Loucy (cell line): ENCODE results near the gene TBC1D22A.
A peak's percentile ranks its signal among the peaks of the same experiment; 100 is the strongest.

Experiments
- H2AFZ ChIP-seq: fragments of 200-600 bp; sonication (generic); 2 replicates; pipeline ENCODE4 v1.6.0; 2016; ENCODE audit warnings: antibody characterized with exemption, mild to moderate bottlenecking, low read length, moderate library complexity
- H3F3A ChIP-seq: fragments of 200-600 bp; 2 replicates; pipeline ENCODE4 v1.6.0; 2016; ENCODE audit warnings: antibody characterized with exemption, low read depth, mild to moderate bottlenecking
- H3K27me3 ChIP-seq: fragments of 200-600 bp; sonication (generic); 2 replicates; pipeline ENCODE4 v1.6.1; 2014; ENCODE audit warnings: low read length, mild to moderate bottlenecking; ENCODE audit not compliant: insufficient read depth, poor library complexity, severe bottlenecking
- H3K36me3 ChIP-seq: fragments of 200-600 bp; sonication (generic); 2 replicates; pipeline ENCODE4 v1.6.1; 2016; ENCODE audit warnings: low read length; ENCODE audit not compliant: insufficient read depth
- H3K4me1 ChIP-seq: fragments of 200-600 bp; sonication (generic); 2 replicates; pipeline ENCODE4 v1.5.1; 2014; ENCODE audit warnings: low read length, mild to moderate bottlenecking; ENCODE audit not compliant: insufficient read depth, poor library complexity, severe bottlenecking
- H3K4me2 ChIP-seq: fragments of 200-600 bp; sonication (generic); 2 replicates; pipeline ENCODE4 v1.6.0; 2014; ENCODE audit warnings: antibody characterized with exemption, low read length, low read depth, mild to moderate bottlenecking; ENCODE audit not compliant: poor library complexity, severe bottlenecking
- H3K4me3 ChIP-seq: fragments of 200-600 bp; sonication (generic); 2 replicates; pipeline ENCODE4 v1.5.1; 2014; ENCODE audit warnings: low read length, mild to moderate bottlenecking, mixed read lengths; ENCODE audit not compliant: poor library complexity, severe bottlenecking
- H3K79me2 ChIP-seq: fragments of 200-600 bp; sonication (generic); 2 replicates; pipeline ENCODE4 v1.6.1; 2014; ENCODE audit warnings: low read length; ENCODE audit not compliant: insufficient read depth
- H3K9ac ChIP-seq: fragments of 200-600 bp; sonication (generic); 2 replicates; pipeline ENCODE4 v1.6.0; 2014; ENCODE audit warnings: mild to moderate bottlenecking, low read depth, low read length, moderate library complexity; ENCODE audit not compliant: poor library complexity, severe bottlenecking
- H3K9me2 ChIP-seq: fragments of 200-600 bp; sonication (generic); replicated peaks from 2 replicates; pipeline ENCODE4 v1.6.1; 2016; ENCODE audit warnings: low read depth, low read length, mixed read lengths
- H3K9me3 ChIP-seq: fragments of 200-600 bp; sonication (generic); 2 replicates; pipeline ENCODE4 v1.6.1; 2014; ENCODE audit warnings: mild to moderate bottlenecking, antibody characterized with exemption, low read length, low read depth; ENCODE audit not compliant: insufficient read depth
- H4K20me1 ChIP-seq: fragments of 200-600 bp; sonication (generic); 2 replicates; pipeline ENCODE4 v1.6.0; 2014; ENCODE audit warnings: antibody characterized with exemption, low read length, mild to moderate bottlenecking; ENCODE audit not compliant: insufficient read depth, poor library complexity, severe bottlenecking
- CTCF ChIP-seq: fragments of 200-600 bp; sonication (generic); conservative IDR thresholded peaks from 2 replicates; pipeline ENCODE4 v1.5.1; 2014; ENCODE audit warnings: mild to moderate bottlenecking, antibody characterized with exemption, low read length
- EZH2phosphoT487 ChIP-seq: fragments of 200-600 bp; IDR thresholded peaks from 2 replicates; pipeline ENCODE4 v1.6.1; 2018; ENCODE audit warnings: antibody characterized with exemption, mild to moderate bottlenecking, moderate library complexity, borderline replicate concordance

Gene TBC1D22A

GRCh38 chr22:46996595-46997310 lies 234.3 kb downstream of the TBC1D22A start:
- no peak overlapping the region for H3K4me2 ChIP-seq

GRCh38 chr22:46997311-46997970 lies 235.0 kb downstream of the TBC1D22A start:
- peaks cover 4% of the 10 kb centered on the region for H3K4me1 ChIP-seq
- no peaks in the 10 kb centered on the region for H3F3A ChIP-seq
- TF ChIP-seq CTCF (no peak), EZH2phosphoT487 (no peak)
- no peak overlapping the region for H3K4me2 ChIP-seq
- no peak overlapping the region for H2AFZ ChIP-seq
- H3K9me2 ChIP-seq, result no peaks in the 10 kb centered on the region
- no peaks in the 10 kb centered on the region for H4K20me1 ChIP-seq
- H3K9me3 ChIP-seq, result no peaks in the 10 kb centered on the region
- no peak overlapping the region for H3K9ac ChIP-seq
- H3K4me3 ChIP-seq, result no peak overlapping the region
- H3K79me2 ChIP-seq, result no peaks in the 10 kb centered on the region
- H3K27me3 ChIP-seq, result no peaks in the 10 kb centered on the region
- peaks cover 7% of the 10 kb centered on the region; the same call in 1 of the 2 replicates for H3K36me3 ChIP-seq

More at GRCh38 chr22:46996595-46997310, 234.3 kb downstream of the TBC1D22A start:
- TF ChIP-seq CTCF (peak; percentile 39), EZH2phosphoT487 (no peak)
- Histone ChIP-seq H3K9ac (no peak overlapping the region), H3K9me2 (no peaks in the 10 kb centered on the region), H3K36me3 (peaks cover 6% of the 10 kb centered on the region; the same call in 1 of the 2 replicates), H3F3A (no peaks in the 10 kb centered on the region), H3K27me3 (no peaks in the 10 kb centered on the region), H4K20me1 (no peaks in the 10 kb centered on the region), H3K4me3 (no peak overlapping the region), H3K4me1 (peaks cover 4% of the 10 kb centered on the region), H3K9me3 (no peaks in the 10 kb centered on the region), H2AFZ (no peak overlapping the region), H3K79me2 (no peaks in the 10 kb centered on the region)

- no peaks in the 10 kb centered on the region for H3K4me1 ChIP-seq
- H2AFZ ChIP-seq, result no peak overlapping the region
- no peaks in the 10 kb centered on the region for H3K27me3 ChIP-seq
- no peaks in the 10 kb centered on the region for H4K20me1 ChIP-seq
- no peak overlapping the region for H3K4me3 ChIP-seq
- H3K9me3 ChIP-seq, result no peaks in the 10 kb centered on the region
- H3K4me2 ChIP-seq, result no peak overlapping the region
- no peak for TF ChIP-seq EZH2phosphoT487
- TF ChIP-seq CTCF, result no peak
- H3K36me3 ChIP-seq, result peaks cover 7% of the 10 kb centered on the region; the same call in 1 of the 2 replicates
- H3K79me2 ChIP-seq, result no peaks in the 10 kb centered on the region
- no peaks in the 10 kb centered on the region for H3K9me2 ChIP-seq
- H3F3A ChIP-seq, result no peaks in the 10 kb centered on the region
- no peak overlapping the region for H3K9ac ChIP-seq
Observed at GRCh38 chr22:46998331-46998730, 235.9 kb downstream of the TBC1D22A start.
